ENCODE results near the gene SNRK. TPM values are rescaled to one million over a fixed set of nuclear protein-coding genes. Genes with fewer than 3 reads are reported as not detected.

Gene SNRK
- total and polyA plus RNA-seq, 2 experiments from 2014 or later, result 5.5 to 18.8 TPM

DNA sequence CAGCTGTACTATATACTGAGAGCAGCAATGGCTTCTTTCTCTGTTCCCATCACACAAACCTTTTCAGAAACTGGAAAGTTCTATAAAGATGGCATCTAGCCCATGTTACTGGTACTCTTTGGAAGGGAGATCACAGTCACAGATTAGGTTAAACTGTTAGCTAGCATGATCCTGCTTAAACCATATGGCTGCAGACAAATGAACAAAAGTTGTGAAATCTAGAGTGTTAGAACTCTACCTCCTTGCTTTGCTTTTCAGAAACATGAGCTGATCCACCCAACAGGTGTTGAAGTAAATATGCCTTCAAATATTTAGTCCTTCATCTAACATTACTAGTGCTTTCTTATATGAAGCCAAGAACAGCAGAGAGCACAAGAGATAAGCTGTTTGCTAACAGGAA lies 102.6 kb downstream of the SNRK start (continued):
- TF ChIP-seq, protein P1, sequence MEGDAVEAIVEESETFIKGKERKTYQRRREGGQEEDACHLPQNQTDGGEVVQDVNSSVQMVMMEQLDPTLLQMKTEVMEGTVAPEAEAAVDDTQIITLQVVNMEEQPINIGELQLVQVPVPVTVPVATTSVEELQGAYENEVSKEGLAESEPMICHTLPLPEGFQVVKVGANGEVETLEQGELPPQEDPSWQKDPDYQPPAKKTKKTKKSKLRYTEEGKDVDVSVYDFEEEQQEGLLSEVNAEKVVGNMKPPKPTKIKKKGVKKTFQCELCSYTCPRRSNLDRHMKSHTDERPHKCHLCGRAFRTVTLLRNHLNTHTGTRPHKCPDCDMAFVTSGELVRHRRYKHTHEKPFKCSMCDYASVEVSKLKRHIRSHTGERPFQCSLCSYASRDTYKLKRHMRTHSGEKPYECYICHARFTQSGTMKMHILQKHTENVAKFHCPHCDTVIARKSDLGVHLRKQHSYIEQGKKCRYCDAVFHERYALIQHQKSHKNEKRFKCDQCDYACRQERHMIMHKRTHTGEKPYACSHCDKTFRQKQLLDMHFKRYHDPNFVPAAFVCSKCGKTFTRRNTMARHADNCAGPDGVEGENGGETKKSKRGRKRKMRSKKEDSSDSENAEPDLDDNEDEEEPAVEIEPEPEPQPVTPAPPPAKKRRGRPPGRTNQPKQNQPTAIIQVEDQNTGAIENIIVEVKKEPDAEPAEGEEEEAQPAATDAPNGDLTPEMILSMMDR (conservative IDR thresholded peaks at IDR 0.05; ENCODE audit: low read depth in 2 of 2), result no peak
- TF ChIP-seq EZH2 (IDR thresholded peaks at IDR 0.05; ENCODE audit: low read depth, unreplicated experiment), result no peak
- no peak for TF ChIP-seq EZH2phosphoT487 (IDR thresholded peaks at IDR 0.05; ENCODE audit: unreplicated experiment)

DNA sequence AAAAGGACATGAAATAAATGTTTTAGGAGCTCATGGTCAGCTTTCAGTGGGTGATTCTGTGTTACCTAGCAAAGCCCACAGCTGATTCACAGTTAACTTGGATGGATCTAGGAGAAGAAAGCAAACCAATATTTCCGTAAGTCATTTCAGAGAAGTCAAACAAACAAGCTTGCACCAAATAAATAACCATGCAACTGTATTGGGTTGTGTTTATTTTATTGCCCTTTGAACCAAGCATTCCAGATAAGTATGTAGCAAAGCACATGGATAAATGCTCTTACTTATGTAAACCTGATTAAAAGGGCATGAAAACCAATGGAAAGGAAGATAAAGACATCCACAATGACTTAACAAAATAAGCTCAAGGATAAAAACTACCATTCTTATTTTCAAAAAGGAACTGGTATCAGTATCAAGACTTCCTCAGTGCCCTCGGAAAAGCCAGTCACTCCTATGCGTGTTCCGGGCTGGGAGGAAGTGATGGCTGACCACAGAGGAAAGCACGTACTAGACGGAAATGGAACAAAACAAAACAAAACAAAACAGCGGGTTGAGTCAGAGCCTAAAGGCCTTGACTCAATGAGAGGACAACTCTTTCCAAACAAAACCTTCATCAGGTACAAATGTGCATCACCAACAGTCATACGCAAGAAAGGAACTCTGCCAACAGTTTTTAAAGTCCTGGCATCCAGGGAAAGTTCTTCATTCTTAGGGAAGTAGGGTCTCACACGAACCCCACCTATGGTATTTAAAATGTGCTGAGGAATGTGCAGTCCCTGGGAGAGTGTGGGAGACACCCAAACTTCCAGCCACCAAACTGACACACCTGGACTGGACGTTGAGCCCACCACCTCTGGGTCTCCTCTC lies 103.3 kb downstream of the SNRK start:
- Histone ChIP-seq H3K36me3 (ENCODE audit: insufficient read depth) (no peaks in the 10 kb centered on the region), H3F3A (replicated peaks; ENCODE audit: low read depth) (no peaks in the 10 kb centered on the region), H3K4me2 (no peak overlapping the region), H3K4me1 (ENCODE audit: insufficient read depth) (peaks cover 5% of the 10 kb centered on the region; the same call in 1 of the 2 replicates), H3K9me2 (ENCODE audit: insufficient read depth) (peaks cover 20% of the 10 kb centered on the region), H2AFZ (no peak overlapping the region), H3K27ac (ENCODE audit: low read depth) (no peak overlapping the region), H3K27me3 (ENCODE audit: insufficient read depth) (no peaks in the 10 kb centered on the region), H4K20me1 (replicated peaks; ENCODE audit: insufficient read depth) (no peaks in the 10 kb centered on the region; the same call in 1 of the 2 replicates), H3K4me3 (no peak overlapping the region), H3K79me2 (replicated peaks; ENCODE audit: insufficient read depth) (0 out of 2 replicates have a peak, but pooled peaks cover 4% of the 10 kb centered on the region)
- Mint-ChIP-seq H3K9me3 (peaks cover 8% of the 10 kb centered on the region; the same call in 2 of the 3 replicates), H3K4me3 (no peak overlapping the region), H3K36me3 (ENCODE audit: low read depth) (peaks cover 9% of the 10 kb centered on the region), H3K4me1 (peaks cover 19% of the 10 kb centered on the region), H3K27me3 (ENCODE audit: insufficient read depth, low read depth, poor library complexity) (peaks cover 15% of the 10 kb centered on the region), H3K27ac (no peak overlapping the region)
- DNase-seq (ENCODE audit: low spot score), result no peak
- no peak for ATAC-seq
- TF ChIP-seq, protein P2, sequence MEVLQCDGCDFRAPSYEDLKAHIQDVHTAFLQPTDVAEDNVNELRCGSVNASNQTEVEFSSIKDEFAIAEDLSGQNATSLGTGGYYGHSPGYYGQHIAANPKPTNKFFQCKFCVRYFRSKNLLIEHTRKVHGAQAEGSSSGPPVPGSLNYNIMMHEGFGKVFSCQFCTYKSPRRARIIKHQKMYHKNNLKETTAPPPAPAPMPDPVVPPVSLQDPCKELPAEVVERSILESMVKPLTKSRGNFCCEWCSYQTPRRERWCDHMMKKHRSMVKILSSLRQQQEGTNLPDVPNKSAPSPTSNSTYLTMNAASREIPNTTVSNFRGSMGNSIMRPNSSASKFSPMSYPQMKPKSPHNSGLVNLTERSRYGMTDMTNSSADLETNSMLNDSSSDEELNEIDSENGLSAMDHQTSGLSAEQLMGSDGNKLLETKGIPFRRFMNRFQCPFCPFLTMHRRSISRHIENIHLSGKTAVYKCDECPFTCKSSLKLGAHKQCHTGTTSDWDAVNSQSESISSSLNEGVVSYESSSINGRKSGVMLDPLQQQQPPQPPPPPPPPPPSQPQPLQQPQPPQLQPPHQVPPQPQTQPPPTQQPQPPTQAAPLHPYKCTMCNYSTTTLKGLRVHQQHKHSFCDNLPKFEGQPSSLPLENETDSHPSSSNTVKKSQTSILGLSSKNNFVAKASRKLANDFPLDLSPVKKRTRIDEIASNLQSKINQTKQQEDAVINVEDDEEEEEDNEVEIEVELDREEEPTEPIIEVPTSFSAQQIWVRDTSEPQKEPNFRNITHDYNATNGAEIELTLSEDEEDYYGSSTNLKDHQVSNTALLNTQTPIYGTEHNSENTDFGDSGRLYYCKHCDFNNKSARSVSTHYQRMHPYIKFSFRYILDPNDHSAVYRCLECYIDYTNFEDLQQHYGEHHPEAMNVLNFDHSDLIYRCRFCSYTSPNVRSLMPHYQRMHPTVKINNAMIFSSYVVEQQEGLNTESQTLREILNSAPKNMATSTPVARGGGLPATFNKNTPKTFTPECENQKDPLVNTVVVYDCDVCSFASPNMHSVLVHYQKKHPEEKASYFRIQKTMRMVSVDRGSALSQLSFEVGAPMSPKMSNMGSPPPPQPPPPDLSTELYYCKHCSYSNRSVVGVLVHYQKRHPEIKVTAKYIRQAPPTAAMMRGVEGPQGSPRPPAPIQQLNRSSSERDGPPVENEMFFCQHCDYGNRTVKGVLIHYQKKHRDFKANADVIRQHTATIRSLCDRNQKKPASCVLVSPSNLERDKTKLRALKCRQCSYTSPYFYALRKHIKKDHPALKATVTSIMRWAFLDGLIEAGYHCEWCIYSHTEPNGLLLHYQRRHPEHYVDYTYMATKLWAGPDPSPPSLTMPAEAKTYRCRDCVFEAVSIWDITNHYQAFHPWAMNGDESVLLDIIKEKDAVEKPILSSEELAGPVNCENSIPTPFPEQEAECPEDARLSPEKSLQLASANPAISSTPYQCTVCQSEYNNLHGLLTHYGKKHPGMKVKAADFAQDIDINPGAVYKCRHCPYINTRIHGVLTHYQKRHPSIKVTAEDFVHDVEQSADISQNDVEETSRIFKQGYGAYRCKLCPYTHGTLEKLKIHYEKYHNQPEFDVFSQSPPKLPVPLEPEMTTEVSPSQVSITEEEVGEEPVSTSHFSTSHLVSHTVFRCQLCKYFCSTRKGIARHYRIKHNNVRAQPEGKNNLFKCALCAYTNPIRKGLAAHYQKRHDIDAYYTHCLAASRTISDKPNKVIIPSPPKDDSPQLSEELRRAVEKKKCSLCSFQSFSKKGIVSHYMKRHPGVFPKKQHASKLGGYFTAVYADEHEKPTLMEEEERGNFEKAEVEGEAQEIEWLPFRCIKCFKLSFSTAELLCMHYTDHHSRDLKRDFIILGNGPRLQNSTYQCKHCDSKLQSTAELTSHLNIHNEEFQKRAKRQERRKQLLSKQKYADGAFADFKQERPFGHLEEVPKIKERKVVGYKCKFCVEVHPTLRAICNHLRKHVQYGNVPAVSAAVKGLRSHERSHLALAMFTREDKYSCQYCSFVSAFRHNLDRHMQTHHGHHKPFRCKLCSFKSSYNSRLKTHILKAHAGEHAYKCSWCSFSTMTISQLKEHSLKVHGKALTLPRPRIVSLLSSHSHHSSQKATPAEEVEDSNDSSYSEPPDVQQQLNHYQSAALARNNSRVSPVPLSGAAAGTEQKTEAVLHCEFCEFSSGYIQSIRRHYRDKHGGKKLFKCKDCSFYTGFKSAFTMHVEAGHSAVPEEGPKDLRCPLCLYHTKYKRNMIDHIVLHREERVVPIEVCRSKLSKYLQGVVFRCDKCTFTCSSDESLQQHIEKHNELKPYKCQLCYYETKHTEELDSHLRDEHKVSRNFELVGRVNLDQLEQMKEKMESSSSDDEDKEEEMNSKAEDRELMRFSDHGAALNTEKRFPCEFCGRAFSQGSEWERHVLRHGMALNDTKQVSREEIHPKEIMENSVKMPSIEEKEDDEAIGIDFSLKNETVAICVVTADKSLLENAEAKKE (CRISPR knock-in tag; IDR thresholded peaks at IDR 0.05), result no peak
- TF ChIP-seq STAT1 (IDR thresholded peaks at IDR 0.05; ENCODE audit: unreplicated experiment) (no peak), JUNB (IDR thresholded peaks at IDR 0.05; ENCODE audit: unreplicated experiment) (no peak), ZNF114 (CRISPR knock-in tag; IDR thresholded peaks at IDR 0.05) (no peak), POLR2AphosphoS5 (IDR thresholded peaks at IDR 0.05; ENCODE audit: low read depth) (no peak), ZNF331 (CRISPR knock-in tag; IDR thresholded peaks at IDR 0.05; ENCODE audit: low read depth) (no peak), EZH2 (IDR thresholded peaks at IDR 0.05; ENCODE audit: low read depth, unreplicated experiment) (no peak), EZH2phosphoT487 (IDR thresholded peaks at IDR 0.05; ENCODE audit: unreplicated experiment) (no peak)
- TF ChIP-seq, protein P1 (conservative IDR thresholded peaks at IDR 0.05; ENCODE audit: low read depth in 2 of 2), result no peak
- TF ChIP-seq, protein P3, sequence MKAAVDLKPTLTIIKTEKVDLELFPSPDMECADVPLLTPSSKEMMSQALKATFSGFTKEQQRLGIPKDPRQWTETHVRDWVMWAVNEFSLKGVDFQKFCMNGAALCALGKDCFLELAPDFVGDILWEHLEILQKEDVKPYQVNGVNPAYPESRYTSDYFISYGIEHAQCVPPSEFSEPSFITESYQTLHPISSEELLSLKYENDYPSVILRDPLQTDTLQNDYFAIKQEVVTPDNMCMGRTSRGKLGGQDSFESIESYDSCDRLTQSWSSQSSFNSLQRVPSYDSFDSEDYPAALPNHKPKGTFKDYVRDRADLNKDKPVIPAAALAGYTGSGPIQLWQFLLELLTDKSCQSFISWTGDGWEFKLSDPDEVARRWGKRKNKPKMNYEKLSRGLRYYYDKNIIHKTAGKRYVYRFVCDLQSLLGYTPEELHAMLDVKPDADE (IDR thresholded peaks at IDR 0.05), result no peak

Data from GM23338 (cell line).